ENCODE data around the gene NNT. TPM values are rescaled to one million over a fixed set of nuclear protein-coding genes. Genes with fewer than 3 reads are reported as not detected.

The NNT gene
- total and polyA plus RNA-seq, 10 donors: 9.7 to 70.9 (median 52.9) TPM

DNA sequence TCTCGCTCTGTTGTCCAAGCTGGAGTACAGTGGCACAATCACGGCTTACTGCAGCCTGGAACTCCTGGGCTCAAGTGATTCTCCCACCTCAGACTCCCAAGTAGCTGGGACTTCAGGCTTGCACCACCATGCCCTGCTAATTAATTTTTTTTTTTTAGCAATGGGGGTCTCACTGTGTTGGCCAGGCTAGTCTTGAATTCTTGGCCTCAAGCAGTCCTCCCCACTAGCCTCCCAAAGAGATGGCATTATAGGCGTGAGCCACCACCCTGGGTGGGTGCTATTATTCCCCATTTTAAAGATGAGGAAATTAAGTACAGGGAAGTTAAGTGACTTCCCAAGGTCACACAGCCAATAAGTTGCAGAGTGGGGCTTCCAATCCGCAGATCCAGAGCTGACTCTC, 1.7 kb downstream of the NNT start:
- peaks cover 0 to 25% (median 13%) of the 10 kb centered on the region in 6 donors for H3K36me3 ChIP-seq
- intact Hi-C loops (cut with DNase I; ENCODE audit: low total_unique reads): no loop called here
- no peak for DNase-seq
- no peaks in the 10 kb centered on the region for H3K9me3 ChIP-seq
- no peak for TF ChIP-seq POLR2AphosphoS5 (IDR thresholded peaks at IDR 0.05)
- TF ChIP-seq, protein P1, sequence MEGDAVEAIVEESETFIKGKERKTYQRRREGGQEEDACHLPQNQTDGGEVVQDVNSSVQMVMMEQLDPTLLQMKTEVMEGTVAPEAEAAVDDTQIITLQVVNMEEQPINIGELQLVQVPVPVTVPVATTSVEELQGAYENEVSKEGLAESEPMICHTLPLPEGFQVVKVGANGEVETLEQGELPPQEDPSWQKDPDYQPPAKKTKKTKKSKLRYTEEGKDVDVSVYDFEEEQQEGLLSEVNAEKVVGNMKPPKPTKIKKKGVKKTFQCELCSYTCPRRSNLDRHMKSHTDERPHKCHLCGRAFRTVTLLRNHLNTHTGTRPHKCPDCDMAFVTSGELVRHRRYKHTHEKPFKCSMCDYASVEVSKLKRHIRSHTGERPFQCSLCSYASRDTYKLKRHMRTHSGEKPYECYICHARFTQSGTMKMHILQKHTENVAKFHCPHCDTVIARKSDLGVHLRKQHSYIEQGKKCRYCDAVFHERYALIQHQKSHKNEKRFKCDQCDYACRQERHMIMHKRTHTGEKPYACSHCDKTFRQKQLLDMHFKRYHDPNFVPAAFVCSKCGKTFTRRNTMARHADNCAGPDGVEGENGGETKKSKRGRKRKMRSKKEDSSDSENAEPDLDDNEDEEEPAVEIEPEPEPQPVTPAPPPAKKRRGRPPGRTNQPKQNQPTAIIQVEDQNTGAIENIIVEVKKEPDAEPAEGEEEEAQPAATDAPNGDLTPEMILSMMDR (IDR thresholded peaks at IDR 0.05 in 8 of 11, conservative IDR thresholded peaks at IDR 0.05 in 3 of 11): no peak
- TF ChIP-seq POLR2A (IDR thresholded peaks at IDR 0.05): no peak
- peaks cover 15 to 54% (median 28%) of the 10 kb centered on the region in 6 donors for H3K4me1 ChIP-seq
- 82 to 94% (median 86%) methylated on average over 4 of the region's 4 CpGs for WGBS, 5 donors
- no peaks in the 10 kb centered on the region for H3K27me3 ChIP-seq (replicated peaks in 1 of 7)
- peak overlapping the region in 2 of 8 donors; percentile 74 to 84 for H3K4me3 ChIP-seq
- peak overlapping the region in 5 of 8 donors; percentile 86 to 91 (median 88) for H3K27ac ChIP-seq

DNA sequence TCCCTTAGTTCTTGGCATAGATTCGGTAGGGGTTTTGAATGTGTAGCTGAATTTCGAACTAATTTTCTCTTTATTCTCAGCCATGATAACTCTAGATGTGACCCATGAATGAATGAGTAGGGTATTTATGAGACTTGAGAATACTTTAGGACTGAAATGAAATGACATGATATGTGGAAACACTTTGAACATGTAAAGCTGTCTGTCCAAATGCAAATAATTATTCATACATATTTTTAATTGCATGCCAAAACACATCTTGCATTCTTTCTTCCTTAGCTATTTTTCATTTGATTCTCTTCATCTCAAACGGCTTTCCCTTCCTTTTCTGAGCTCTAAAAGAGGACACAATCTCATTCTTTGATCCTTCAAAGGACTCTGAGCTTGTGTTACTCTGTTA, 3.4 kb downstream of the NNT start:
- Histone ChIP-seq H3K4me1 (peaks cover 15 to 41% (median 25%) of the 10 kb centered on the region in 6 donors), H3K4me3 (no peak overlapping the region), H3K27ac (no peak overlapping the region), H3K36me3 (peaks cover 0 to 41% (median 25%) of the 10 kb centered on the region in 6 donors), H3K27me3 (replicated peaks in 1 of 7) (no peaks in the 10 kb centered on the region), H3K9me3 (no peaks in the 10 kb centered on the region)
- DNase-seq: no peak
- WGBS, 5 donors: 92 to 97% (median 94%) methylated on average over 3 of the region's 3 CpGs
- no peak for TF ChIP-seq POLR2AphosphoS5 (IDR thresholded peaks at IDR 0.05)
- TF ChIP-seq, protein P1 (IDR thresholded peaks at IDR 0.05 in 8 of 11, conservative IDR thresholded peaks at IDR 0.05 in 3 of 11): no peak
- no peak for TF ChIP-seq POLR2A (IDR thresholded peaks at IDR 0.05)
- intact Hi-C loops (cut with DNase I; ENCODE audit: low total_unique reads): no loop called here

DNA sequence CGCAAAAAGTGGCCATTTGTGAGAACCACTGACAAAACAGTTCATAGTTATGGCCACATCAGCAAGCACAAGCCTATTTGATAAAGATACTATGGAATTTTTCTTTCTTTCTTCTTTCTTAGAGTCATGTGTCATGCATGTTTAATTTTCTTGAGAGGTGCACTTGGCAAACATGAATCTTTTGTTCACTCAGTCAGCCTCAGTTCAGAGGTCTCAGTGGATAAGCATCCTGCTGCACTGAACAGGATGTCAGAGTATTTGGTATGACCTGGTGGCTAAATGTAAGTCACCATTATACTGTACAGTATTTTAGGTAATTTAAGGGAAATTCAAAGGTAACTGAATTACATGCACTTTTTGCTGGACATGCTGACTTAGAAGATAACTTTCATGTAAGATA, 5.4 kb downstream of the NNT start:
- peaks cover 0 to 62% (median 43%) of the 10 kb centered on the region in 6 donors for H3K36me3 ChIP-seq
- no peak overlapping the region for H3K4me3 ChIP-seq
- no peak for DNase-seq
- no peaks in the 10 kb centered on the region for H3K27me3 ChIP-seq (replicated peaks in 1 of 7)
- 92 to 96% (median 94%) methylated on average over 1 of the region's 1 CpG for WGBS, 5 donors
- H3K4me1 ChIP-seq: peaks cover 9 to 27% (median 13%) of the 10 kb centered on the region in 6 donors
- TF ChIP-seq POLR2AphosphoS5 (IDR thresholded peaks at IDR 0.05) (no peak), POLR2A (IDR thresholded peaks at IDR 0.05) (no peak)
- TF ChIP-seq, protein P1 (IDR thresholded peaks at IDR 0.05 in 8 of 11, conservative IDR thresholded peaks at IDR 0.05 in 3 of 11): no peak
- H3K27ac ChIP-seq: no peak overlapping the region
- intact Hi-C loops (cut with DNase I; ENCODE audit: low total_unique reads): no loop called here
- no peaks in the 10 kb centered on the region for H3K9me3 ChIP-seq

DNA sequence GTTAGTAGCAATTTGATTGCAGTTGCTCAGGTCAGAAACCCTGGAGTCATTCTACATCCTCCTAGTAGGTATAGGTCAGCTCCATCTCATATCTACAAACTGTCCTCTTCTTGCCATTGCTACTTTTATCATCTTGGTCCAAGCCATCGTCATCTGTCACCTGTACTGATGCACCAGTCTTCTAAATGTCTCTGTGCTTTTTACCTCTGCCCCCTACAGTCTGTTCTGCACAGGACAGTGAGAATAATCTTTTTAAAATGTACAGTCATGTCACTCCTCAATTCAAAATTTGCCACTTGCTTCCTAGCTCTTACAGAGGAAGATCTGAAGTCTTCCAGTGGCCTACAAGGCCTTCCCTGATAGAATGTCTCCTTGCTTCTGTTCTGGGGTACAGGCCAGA, 6.8 kb downstream of the NNT start:
- intact Hi-C loops (cut with DNase I; ENCODE audit: low total_unique reads): no loop called here
- H3K9me3 ChIP-seq: no peaks in the 10 kb centered on the region
- no peaks in the 10 kb centered on the region for H3K27me3 ChIP-seq (replicated peaks in 1 of 7)
- no peak overlapping the region for H3K27ac ChIP-seq
- no peak overlapping the region for H3K4me3 ChIP-seq
- TF ChIP-seq POLR2A (IDR thresholded peaks at IDR 0.05): no peak
- TF ChIP-seq POLR2AphosphoS5 (IDR thresholded peaks at IDR 0.05): no peak
- TF ChIP-seq, protein P1 (IDR thresholded peaks at IDR 0.05 in 8 of 11, conservative IDR thresholded peaks at IDR 0.05 in 3 of 11): no peak
- no peak for DNase-seq
- peaks cover under 1 to 14% (median 3%) of the 10 kb centered on the region in 6 donors for H3K4me1 ChIP-seq
- WGBS, 5 donors: 79 to 93% (median 84%) methylated on average over 1 of the region's 1 CpG
- peaks cover 0 to 75% (median 53%) of the 10 kb centered on the region in 6 donors for H3K36me3 ChIP-seq

Data from spleen (tissue), 11 donors.